ENCODE results near the gene CYB5R2.

- TF ChIP-seq POLR2A (IDR thresholded peaks at IDR 0.05) = no peak
- TF ChIP-seq, protein P1, sequence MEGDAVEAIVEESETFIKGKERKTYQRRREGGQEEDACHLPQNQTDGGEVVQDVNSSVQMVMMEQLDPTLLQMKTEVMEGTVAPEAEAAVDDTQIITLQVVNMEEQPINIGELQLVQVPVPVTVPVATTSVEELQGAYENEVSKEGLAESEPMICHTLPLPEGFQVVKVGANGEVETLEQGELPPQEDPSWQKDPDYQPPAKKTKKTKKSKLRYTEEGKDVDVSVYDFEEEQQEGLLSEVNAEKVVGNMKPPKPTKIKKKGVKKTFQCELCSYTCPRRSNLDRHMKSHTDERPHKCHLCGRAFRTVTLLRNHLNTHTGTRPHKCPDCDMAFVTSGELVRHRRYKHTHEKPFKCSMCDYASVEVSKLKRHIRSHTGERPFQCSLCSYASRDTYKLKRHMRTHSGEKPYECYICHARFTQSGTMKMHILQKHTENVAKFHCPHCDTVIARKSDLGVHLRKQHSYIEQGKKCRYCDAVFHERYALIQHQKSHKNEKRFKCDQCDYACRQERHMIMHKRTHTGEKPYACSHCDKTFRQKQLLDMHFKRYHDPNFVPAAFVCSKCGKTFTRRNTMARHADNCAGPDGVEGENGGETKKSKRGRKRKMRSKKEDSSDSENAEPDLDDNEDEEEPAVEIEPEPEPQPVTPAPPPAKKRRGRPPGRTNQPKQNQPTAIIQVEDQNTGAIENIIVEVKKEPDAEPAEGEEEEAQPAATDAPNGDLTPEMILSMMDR (IDR thresholded peaks at IDR 0.05) = no peak
These were observed 37.0 kb downstream of the CYB5R2 start for GRCh38 chr11:7636350-7636749.

Measured in vagina (tissue), 2 donors.